Effector CD4-positive, alpha-beta T cell (primary cell): ENCODE measurements around the gene CMTR2.

Experiments
- DNase-seq: peaks from one replicate; pipeline ENCODE4 v3.0.0-alpha.2; 2020

CMTR2 gene

GRCh38 chr16:71276589-71277334 is 12.4 kb downstream of the CMTR2 start:
- no peak for DNase-seq

- no peak for DNase-seq
Measured at GRCh38 chr16:71273384-71273783, 15.8 kb downstream of the CMTR2 start.

- DNase-seq: no peak
Measured at GRCh38 chr16:71264299-71264698, 24.9 kb downstream of the CMTR2 start.

GRCh38 chr16:71263582-71263981 is 25.6 kb downstream of the CMTR2 start:
- DNase-seq: no peak

GRCh38 chr16:71262391-71262790 is 26.8 kb downstream of the CMTR2 start:
- no peak for DNase-seq

- no peak for DNase-seq
Measured at GRCh38 chr16:71260995-71261394, 28.2 kb downstream of the CMTR2 start.

GRCh38 chr16:71259086-71259485 is 30.1 kb downstream of the CMTR2 start:
- no peak for DNase-seq

- DNase-seq: no peak
Measured at GRCh38 chr16:71258372-71258771, 30.8 kb downstream of the CMTR2 start.

- no peak for DNase-seq
Measured at GRCh38 chr16:71257768-71258167, 31.4 kb downstream of the CMTR2 start.

- DNase-seq: no peak
Measured at GRCh38 chr16:71255721-71256120, 33.5 kb downstream of the CMTR2 start.

GRCh38 chr16:71254832-71255525 is 34.2 kb downstream of the CMTR2 start:
- DNase-seq: no peak

- DNase-seq: no peak
Measured at GRCh38 chr16:71250461-71251235, 38.6 kb downstream of the CMTR2 start.

- no peak for DNase-seq
Measured at GRCh38 chr16:71249399-71249798, 39.8 kb downstream of the CMTR2 start.

GRCh38 chr16:71247478-71247877 is 41.7 kb downstream of the CMTR2 start:
- no peak for DNase-seq

- no peak for DNase-seq
Measured at GRCh38 chr16:71246309-71246708, 42.9 kb downstream of the CMTR2 start.

GRCh38 chr16:71244521-71244920 is 44.7 kb downstream of the CMTR2 start:
- DNase-seq: no peak

GRCh38 chr16:71242601-71243000 is 46.6 kb downstream of the CMTR2 start:
- DNase-seq: no peak

GRCh38 chr16:71242036-71242435 is 47.2 kb downstream of the CMTR2 start:
- DNase-seq: no peak
